Fibroblast of pulmonary artery (primary cell): ENCODE measurements around the gene XYLT1.
A peak's percentile ranks its signal among the peaks of the same experiment; 100 is the strongest.

Experiments
- DNase-seq: peaks from one replicate; pipeline ENCODE4 v3.0.0-alpha.2; 2010; ENCODE audit warnings: low read depth
- H3K4me3 ChIP-seq: replicated peaks from 2 replicates; pipeline ENCODE4 v1.5.1; 2011; ENCODE audit warnings: low read depth, mild to moderate bottlenecking, control low read depth, low read length, moderate library complexity
- TF ChIP-seq, protein P1 (sequence below): IDR thresholded peaks from 2 replicates; pipeline ENCODE4 v1.5.1; 2011; ENCODE audit warnings: mild to moderate bottlenecking, control low read depth, low read length, inconsistent platforms; ENCODE audit errors: missing control alignments

XYLT1 gene, protein sequence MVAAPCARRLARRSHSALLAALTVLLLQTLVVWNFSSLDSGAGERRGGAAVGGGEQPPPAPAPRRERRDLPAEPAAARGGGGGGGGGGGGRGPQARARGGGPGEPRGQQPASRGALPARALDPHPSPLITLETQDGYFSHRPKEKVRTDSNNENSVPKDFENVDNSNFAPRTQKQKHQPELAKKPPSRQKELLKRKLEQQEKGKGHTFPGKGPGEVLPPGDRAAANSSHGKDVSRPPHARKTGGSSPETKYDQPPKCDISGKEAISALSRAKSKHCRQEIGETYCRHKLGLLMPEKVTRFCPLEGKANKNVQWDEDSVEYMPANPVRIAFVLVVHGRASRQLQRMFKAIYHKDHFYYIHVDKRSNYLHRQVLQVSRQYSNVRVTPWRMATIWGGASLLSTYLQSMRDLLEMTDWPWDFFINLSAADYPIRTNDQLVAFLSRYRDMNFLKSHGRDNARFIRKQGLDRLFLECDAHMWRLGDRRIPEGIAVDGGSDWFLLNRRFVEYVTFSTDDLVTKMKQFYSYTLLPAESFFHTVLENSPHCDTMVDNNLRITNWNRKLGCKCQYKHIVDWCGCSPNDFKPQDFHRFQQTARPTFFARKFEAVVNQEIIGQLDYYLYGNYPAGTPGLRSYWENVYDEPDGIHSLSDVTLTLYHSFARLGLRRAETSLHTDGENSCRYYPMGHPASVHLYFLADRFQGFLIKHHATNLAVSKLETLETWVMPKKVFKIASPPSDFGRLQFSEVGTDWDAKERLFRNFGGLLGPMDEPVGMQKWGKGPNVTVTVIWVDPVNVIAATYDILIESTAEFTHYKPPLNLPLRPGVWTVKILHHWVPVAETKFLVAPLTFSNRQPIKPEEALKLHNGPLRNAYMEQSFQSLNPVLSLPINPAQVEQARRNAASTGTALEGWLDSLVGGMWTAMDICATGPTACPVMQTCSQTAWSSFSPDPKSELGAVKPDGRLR

DNA sequence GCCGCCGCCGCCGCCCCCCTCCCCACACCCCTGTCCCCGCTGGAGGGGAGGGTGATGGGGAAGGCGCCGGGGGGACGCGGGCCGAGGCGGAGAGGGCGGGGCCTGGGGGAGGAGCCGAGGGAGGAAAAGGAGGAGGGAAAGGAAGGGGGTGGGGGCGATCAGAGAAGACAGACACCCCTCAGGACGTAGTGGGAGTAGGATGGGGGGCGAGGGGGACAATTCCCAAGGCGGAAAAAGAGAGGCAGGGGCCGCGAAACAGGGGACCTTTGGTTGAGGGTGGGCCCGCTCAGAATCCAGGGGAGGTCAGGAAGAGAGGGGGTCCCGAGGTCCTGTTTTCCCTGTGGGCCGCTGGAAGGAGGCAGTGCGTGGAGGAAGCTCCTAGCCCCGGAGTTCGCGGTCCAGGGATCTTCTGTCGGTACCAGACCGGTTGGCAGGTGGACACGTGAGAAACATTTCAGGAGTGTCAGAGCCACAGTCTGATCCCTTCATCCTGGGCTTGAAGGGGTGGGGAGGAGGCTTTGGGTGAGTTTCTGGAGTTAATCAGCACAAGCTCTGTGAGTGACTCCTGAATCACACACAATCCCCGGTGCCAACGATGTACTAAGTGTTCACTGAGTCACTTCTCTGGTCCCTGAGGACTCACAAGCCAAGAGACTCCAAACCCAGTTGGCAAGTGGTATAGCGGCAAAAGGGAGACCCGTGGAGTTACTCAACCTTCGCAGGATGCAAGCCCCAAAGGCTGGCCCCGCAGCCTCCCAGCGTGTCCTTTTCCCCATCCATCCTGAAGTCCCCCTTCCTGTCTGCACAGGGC, at the start of gene XYLT1:
Gene XYLT1, minus strand, starts transcription at position 53 of the 811 bp plus-strand sequence. CDS start 164 bp downstream, outside the sequence.
- DNase-seq, result peak; percentile 69
- TF ChIP-seq, protein P1, sequence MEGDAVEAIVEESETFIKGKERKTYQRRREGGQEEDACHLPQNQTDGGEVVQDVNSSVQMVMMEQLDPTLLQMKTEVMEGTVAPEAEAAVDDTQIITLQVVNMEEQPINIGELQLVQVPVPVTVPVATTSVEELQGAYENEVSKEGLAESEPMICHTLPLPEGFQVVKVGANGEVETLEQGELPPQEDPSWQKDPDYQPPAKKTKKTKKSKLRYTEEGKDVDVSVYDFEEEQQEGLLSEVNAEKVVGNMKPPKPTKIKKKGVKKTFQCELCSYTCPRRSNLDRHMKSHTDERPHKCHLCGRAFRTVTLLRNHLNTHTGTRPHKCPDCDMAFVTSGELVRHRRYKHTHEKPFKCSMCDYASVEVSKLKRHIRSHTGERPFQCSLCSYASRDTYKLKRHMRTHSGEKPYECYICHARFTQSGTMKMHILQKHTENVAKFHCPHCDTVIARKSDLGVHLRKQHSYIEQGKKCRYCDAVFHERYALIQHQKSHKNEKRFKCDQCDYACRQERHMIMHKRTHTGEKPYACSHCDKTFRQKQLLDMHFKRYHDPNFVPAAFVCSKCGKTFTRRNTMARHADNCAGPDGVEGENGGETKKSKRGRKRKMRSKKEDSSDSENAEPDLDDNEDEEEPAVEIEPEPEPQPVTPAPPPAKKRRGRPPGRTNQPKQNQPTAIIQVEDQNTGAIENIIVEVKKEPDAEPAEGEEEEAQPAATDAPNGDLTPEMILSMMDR, result no peak
- peak within 1 kb of the TSS; percentile 45 for H3K4me3 ChIP-seq

DNA sequence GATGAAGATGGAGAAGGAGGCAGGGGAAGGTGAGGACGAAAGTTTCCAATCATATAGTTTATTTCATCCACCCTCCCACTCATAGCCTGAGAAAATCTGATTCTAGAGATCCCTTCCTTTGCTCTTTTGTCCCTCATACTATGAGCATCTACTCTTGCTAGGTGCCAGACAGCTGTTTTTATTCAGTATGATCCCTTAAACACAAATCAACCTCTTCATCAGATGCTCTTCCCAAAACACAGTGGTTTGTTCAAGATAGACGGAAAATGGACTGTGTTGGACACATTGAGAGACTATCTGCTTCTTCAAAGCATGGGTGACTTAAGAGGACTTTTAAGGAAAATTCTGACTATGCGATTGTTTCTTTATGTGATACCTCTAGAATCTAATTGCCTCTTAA, 49.4 kb upstream of the XYLT1 start:
- no peak overlapping the region for H3K4me3 ChIP-seq
- TF ChIP-seq, protein P1, result no peak
- no peak for DNase-seq

DNA sequence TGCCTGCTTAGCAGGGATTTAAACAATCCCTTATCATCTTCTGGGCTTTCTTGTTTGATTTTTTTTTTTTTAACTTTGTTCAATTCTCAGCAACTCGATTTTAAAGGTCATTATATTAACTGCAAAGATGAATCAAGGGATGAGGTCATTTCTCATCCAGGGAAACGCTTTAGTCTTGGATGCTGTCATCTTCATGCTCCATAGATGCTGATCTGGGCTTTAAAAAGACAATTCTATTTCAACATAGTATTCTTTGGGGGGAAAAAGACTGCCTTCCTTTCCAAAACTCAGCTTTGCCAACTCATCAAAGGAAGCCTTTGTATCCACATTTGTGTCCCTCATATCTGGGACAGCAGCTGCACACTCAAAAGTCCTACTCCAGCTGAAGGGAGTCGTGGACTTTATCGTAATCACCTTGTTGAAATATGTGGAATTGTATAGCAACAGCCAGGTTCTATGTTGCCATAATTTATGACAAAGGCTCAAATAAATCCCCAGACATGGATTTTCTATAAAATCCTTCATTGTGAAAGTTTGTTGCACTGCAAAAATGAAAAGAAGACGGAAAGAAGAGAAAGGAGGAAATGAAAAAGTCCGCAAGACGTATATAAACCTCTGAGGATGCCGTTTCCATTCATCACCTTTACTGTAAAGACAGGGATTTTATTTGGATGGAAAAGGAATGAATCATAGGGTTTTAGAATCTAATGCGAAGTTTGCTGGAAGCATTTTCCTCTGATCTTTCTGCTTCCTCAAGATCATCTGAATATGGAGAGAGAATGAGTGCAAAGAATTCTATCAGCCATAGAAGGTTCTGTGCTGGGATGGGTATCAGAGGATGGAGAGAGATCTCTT, 48.6 kb upstream of the XYLT1 start:
- TF ChIP-seq, protein P1, result no peak
- no peak overlapping the region for H3K4me3 ChIP-seq
- DNase-seq, result no peak

DNA sequence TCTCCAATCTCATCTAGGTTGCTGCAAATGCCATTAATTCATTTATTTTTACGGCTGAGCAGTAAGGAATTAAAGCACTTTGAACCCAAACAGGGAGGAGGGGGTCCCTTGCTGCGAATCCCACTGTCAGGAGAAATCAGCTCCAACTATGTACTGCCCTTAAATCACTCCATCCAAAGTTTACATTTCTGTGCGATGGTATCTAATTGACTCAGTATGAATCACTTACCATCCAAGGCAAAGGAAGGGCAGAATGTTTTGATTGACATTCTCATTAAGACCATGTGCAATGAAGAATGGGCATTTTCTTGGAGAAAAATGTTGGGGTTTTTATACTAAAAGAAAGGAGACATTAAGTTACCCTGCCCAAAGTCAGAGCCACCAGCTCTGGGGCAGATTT, 47.7 kb upstream of the XYLT1 start:
- TF ChIP-seq, protein P1, result no peak
- H3K4me3 ChIP-seq, result no peak overlapping the region
- DNase-seq, result peak; percentile 13

DNA sequence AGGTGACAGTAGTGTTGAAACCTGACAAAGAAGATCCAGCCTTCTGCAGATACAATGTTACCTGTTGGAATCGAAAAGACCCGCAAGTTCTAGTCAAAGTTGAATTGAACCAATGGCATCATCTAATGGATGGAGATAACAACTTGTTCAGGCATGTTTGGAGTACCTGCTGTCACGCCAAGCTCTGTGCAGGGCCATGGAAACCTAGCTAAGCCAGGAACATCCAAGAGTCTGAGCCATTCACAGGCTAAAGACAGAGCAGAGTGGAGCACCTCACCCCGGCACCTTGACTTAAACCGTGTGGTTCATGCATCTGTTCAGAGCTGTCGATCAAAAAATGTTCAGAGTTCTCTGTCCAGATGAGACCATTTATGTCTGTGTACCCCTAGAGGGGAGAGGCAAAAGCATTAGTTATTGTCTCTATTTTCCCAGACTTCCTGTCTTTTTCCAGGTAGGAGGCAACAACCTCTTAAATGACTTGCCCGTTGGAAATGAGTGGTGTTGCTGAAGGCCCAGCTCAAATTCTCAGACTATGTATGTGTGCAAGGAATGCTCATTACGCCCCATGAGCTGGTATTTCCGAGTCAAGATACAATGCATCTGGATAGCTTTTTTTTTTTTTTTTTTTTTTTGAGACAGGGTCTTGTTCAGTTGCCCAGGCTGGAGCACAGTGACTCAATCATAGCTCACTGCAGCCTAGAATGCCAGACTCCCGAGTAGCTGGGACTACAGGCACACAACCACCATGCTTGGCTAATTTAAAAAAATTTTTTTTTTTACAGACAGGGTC, 44.9 kb upstream of the XYLT1 start:
- TF ChIP-seq, protein P1, result no peak
- H3K4me3 ChIP-seq, result no peak overlapping the region
- peak; percentile 36 for DNase-seq
